OCI-LY1 (cell line): ENCODE results near the gene IGSF6.
"Not testable (repeated sequence)": the region's sequence is repeated elsewhere in the genome, so short reads cannot be mapped to it uniquely, and the experiment has no call there.

Experiments used
- CTCF ChIP-seq: fragments of 200-600 bp; sonication (generic), shearing (Covaris generic); IDR thresholded peaks from 2 replicates; pipeline ENCODE4 v1.5.1; 2017; ENCODE audit warnings: mild to moderate bottlenecking, antibody characterized with exemption, low read length, moderate library complexity, mixed read lengths
- EZH2 ChIP-seq: fragments of 200-600 bp; sonication (generic), shearing (Covaris generic); IDR thresholded peaks from 2 replicates; pipeline ENCODE4 v1.8.0; 2017; ENCODE audit warnings: borderline replicate concordance, mixed run types, mild to moderate bottlenecking, antibody characterized with exemption, low read length, moderate library complexity, mixed read lengths

GRCh38 chr16:21649826-21650406 is 2.5 kb downstream of the IGSF6 start:
- not testable (repeated sequence) for TF ChIP-seq CTCF, EZH2
